Gastroesophageal sphincter (tissue), 3 donors: Measurements from ENCODE around the gene CTH.
"Not testable (repeated sequence)": the region's sequence is repeated elsewhere in the genome, so short reads cannot be mapped to it uniquely, and the experiment has no call there.

Source experiments
- POLR2AphosphoS5 ChIP-seq: sonication (generic); formaldehyde crosslinking; IDR thresholded peaks from one replicate; pipeline ENCODE4 v1.6.1; 2017; ENCODE audit warnings: antibody characterized with exemption
- TF ChIP-seq, protein P1 (sequence below), 4 experiments: fragments of 200-600 bp in 2 of 4; fragments of 450-650 bp in 2 of 4; sonication (generic) in 1 of 4; IDR thresholded peaks; one replicate each; pipeline ENCODE4 v1.5.1; 2017 to 2019; ENCODE audit warnings: antibody characterized with exemption in 4 of 4, mild to moderate bottlenecking in 2 of 4, moderate library complexity in 2 of 4

DNA sequence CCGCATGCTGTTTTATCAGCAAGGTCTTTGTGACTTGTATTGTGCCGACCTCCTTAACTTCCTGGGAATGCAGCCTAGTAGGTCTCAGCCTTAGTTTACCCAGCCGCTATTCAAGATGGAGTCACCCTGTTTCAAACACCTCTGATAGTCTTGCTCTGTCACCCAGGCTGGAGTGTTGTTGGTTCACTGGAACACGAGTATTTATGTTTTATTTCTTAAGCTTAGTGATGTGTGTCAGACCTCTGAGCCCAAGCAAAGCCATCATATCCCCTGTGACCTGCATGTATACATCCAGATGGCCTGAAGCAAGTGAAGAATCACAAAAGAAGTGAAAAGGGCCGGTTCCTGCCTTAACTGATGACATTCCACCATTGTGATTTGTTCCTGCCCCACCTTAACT, 43.7 kb upstream of the CTH start:
- TF ChIP-seq, protein P1, sequence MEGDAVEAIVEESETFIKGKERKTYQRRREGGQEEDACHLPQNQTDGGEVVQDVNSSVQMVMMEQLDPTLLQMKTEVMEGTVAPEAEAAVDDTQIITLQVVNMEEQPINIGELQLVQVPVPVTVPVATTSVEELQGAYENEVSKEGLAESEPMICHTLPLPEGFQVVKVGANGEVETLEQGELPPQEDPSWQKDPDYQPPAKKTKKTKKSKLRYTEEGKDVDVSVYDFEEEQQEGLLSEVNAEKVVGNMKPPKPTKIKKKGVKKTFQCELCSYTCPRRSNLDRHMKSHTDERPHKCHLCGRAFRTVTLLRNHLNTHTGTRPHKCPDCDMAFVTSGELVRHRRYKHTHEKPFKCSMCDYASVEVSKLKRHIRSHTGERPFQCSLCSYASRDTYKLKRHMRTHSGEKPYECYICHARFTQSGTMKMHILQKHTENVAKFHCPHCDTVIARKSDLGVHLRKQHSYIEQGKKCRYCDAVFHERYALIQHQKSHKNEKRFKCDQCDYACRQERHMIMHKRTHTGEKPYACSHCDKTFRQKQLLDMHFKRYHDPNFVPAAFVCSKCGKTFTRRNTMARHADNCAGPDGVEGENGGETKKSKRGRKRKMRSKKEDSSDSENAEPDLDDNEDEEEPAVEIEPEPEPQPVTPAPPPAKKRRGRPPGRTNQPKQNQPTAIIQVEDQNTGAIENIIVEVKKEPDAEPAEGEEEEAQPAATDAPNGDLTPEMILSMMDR (IDR thresholded peaks at IDR 0.05) = not testable (repeated sequence)
- TF ChIP-seq POLR2AphosphoS5 = not testable (repeated sequence)
